Mesendoderm (in vitro differentiated cells): ENCODE measurements around the gene PCDHB4.
A peak's percentile ranks its signal among the peaks of the same experiment; 100 is the strongest.
"Not testable (repeated sequence)": the region's sequence is repeated elsewhere in the genome, so short reads cannot be mapped to it uniquely, and the experiment has no call there.

Experiments
- DNase-seq: peaks from one replicate; pipeline ENCODE4 v3.0.0; 2013
- H2AK5ac ChIP-seq: 2 replicates; pipeline ENCODE4 v1.6.1; 2013; ENCODE audit warnings: low read length, inconsistent platforms
- H2BK120ac ChIP-seq: 2 replicates; pipeline ENCODE4 v1.6.1; 2013; ENCODE audit warnings: low read depth, mild to moderate bottlenecking, low read length, moderate library complexity, mixed read lengths
- H2BK15ac ChIP-seq: replicated peaks from 2 replicates; pipeline ENCODE4 v1.6.1; 2013; ENCODE audit warnings: low read depth, mild to moderate bottlenecking, moderate library complexity
- H2BK5ac ChIP-seq: 2 replicates; pipeline ENCODE4 v1.6.1; 2013; ENCODE audit warnings: low read length, inconsistent platforms
- H3K18ac ChIP-seq: 2 replicates; pipeline ENCODE4 v1.6.1; 2013; ENCODE audit warnings: mild to moderate bottlenecking, low read length, mixed read lengths
- H3K23ac ChIP-seq: one replicate; pipeline ENCODE4 v1.6.1; 2013; ENCODE audit warnings: low read length
- H3K27ac ChIP-seq: 2 replicates; pipeline ENCODE4 v1.5.1; 2013; ENCODE audit warnings: low read depth, mild to moderate bottlenecking, inconsistent platforms, low read length, moderate library complexity
- H3K27me3 ChIP-seq: 2 replicates; pipeline ENCODE4 v1.6.1; 2013; ENCODE audit warnings: low read length, control low read depth, mild to moderate bottlenecking, inconsistent platforms; ENCODE audit not compliant: insufficient read depth, poor library complexity
- H3K36me3 ChIP-seq: 2 replicates; pipeline ENCODE4 v1.6.1; 2013; ENCODE audit warnings: low read length, inconsistent platforms; ENCODE audit not compliant: control insufficient read depth, insufficient read depth
- H3K4ac ChIP-seq: one replicate; pipeline ENCODE4 v1.6.1; 2013; ENCODE audit warnings: low read depth, mild to moderate bottlenecking, low read length, moderate library complexity
- H3K4me1 ChIP-seq: 2 replicates; pipeline ENCODE4 v1.6.1; 2013; ENCODE audit warnings: low read depth, low read length, inconsistent platforms; ENCODE audit not compliant: control insufficient read depth
- H3K4me2 ChIP-seq: 2 replicates; pipeline ENCODE4 v1.6.1; 2013; ENCODE audit warnings: low read length
- H3K4me3 ChIP-seq: 2 replicates; pipeline ENCODE4 v1.5.1; 2013; ENCODE audit warnings: mild to moderate bottlenecking, low read length
- H3K56ac ChIP-seq: one replicate; pipeline ENCODE4 v1.6.1; 2013; ENCODE audit warnings: low read length
- H3K79me1 ChIP-seq: 2 replicates; pipeline ENCODE4 v1.6.1; 2013; ENCODE audit warnings: low read length, inconsistent platforms
- H3K79me2 ChIP-seq: 2 replicates; pipeline ENCODE4 v1.6.1; 2013; ENCODE audit warnings: mild to moderate bottlenecking, low read length; ENCODE audit not compliant: control insufficient read depth, insufficient read depth
- H3K9ac ChIP-seq: 2 replicates; pipeline ENCODE4 v1.6.1; 2013; ENCODE audit warnings: low read length, inconsistent platforms
- H4K5ac ChIP-seq: one replicate; pipeline ENCODE4 v1.6.1; 2013; ENCODE audit warnings: low read length
- H4K8ac ChIP-seq: one replicate; pipeline ENCODE4 v1.6.1; 2013; ENCODE audit warnings: low read depth, mild to moderate bottlenecking, control low read depth, low read length, moderate library complexity
- WGBS: extraction: QIAGEN DNeasy Blood & Tissue Kit; methylation state at CpG from one replicate; pipeline ENCODE4 v1.1.7; 2013; ENCODE audit warnings: low lambda C conversion rate, missing lambda C conversion rate; ENCODE audit not compliant: insufficient coverage; ENCODE audit errors: extremely low coverage; 5-methylcytosine and 5-hydroxymethylcytosine counted together

PCDHB4 gene

GRCh38 chr5:141172381-141173204, 51.0 kb downstream of the PCDHB4 start, which contains the start of gene PCDHB7:
PCDHB7 (plus strand) TSS chr5:141172644; CDS start chr5:141172836, 192 bp downstream.
- H4K5ac ChIP-seq, result no peak within 1 kb of the TSS
- no peak within 1 kb of the TSS for H3K27ac ChIP-seq
- H3K4me3 ChIP-seq, result no peak within 1 kb of the TSS
- WGBS, result no CpG with 5 or more reads among the region's 20 CpGs
- H4K8ac ChIP-seq, result peak within 1 kb of the TSS; percentile 56
- H3K9ac ChIP-seq, result no peak within 1 kb of the TSS
- no peaks in the 10 kb centered on the region for H3K79me2 ChIP-seq
- H2AK5ac ChIP-seq, result no peak within 1 kb of the TSS
- no peak within 1 kb of the TSS for H3K18ac ChIP-seq
- H3K27me3 ChIP-seq, result no peaks in the 10 kb centered on the region
- DNase-seq, result peak; percentile 66
- H3K23ac ChIP-seq, result no peak within 1 kb of the TSS
- no peak within 1 kb of the TSS for H3K4me2 ChIP-seq
- H3K4ac ChIP-seq, result no peak within 1 kb of the TSS
- H2BK120ac ChIP-seq, result no peak within 1 kb of the TSS
- no peak within 1 kb of the TSS for H3K56ac ChIP-seq
- no peak within 1 kb of the TSS for H2BK5ac ChIP-seq
- H2BK15ac ChIP-seq, result no peak within 1 kb of the TSS
- H3K36me3 ChIP-seq, result no peaks in the 10 kb centered on the region
- H3K4me1 ChIP-seq, result no peaks in the 10 kb centered on the region
- no peaks in the 10 kb centered on the region for H3K79me1 ChIP-seq

GRCh38 chr5:141174291-141175104, 52.9 kb downstream of the PCDHB4 start:
- no CpG with 5 or more reads among the region's 79 CpGs for WGBS
- H3K23ac ChIP-seq, result not testable (repeated sequence)

More at GRCh38 chr5:141174291-141175104, 52.9 kb downstream of the PCDHB4 start:
- not testable (repeated sequence) for H3K4me1 ChIP-seq, H2AK5ac ChIP-seq, H3K79me2 ChIP-seq, H3K18ac ChIP-seq, H3K27me3 ChIP-seq, H2BK5ac ChIP-seq, H4K5ac ChIP-seq, H3K4ac ChIP-seq, H3K79me1 ChIP-seq, H4K8ac ChIP-seq, H3K36me3 ChIP-seq, H2BK120ac ChIP-seq, DNase-seq, H3K27ac ChIP-seq, H3K4me2 ChIP-seq, H3K4me3 ChIP-seq, H2BK15ac ChIP-seq, H3K56ac ChIP-seq, H3K9ac ChIP-seq
